H9 (cell line): ENCODE results near the gene RUBCN. TPM values are rescaled to one million over a fixed set of nuclear protein-coding genes. Genes with fewer than 3 reads are reported as not detected.

Experiments
- DNase-seq: peaks from one replicate; pipeline ENCODE4 v3.0.0-alpha.2; 2017
- H2AFZ ChIP-seq: one replicate; pipeline ENCODE4 v1.6.1; 2013; ENCODE audit warnings: mild to moderate bottlenecking, low read length, control low read depth, moderate library complexity
- H2AK5ac ChIP-seq: 2 replicates; pipeline ENCODE4 v1.6.1; 2013; ENCODE audit warnings: low read length, control low read depth, mixed read lengths; ENCODE audit not compliant: insufficient read length
- H2BK120ac ChIP-seq: one replicate; pipeline ENCODE4 v1.6.1; 2013; ENCODE audit warnings: low read depth, mild to moderate bottlenecking, low read length, control low read depth, inconsistent platforms; ENCODE audit not compliant: poor library complexity, severe bottlenecking
- H2BK12ac ChIP-seq: 2 replicates; pipeline ENCODE4 v1.6.1; 2013; ENCODE audit warnings: low read length, control low read depth, mixed read lengths, low read depth; ENCODE audit not compliant: insufficient read length
- H2BK15ac ChIP-seq: 2 replicates; pipeline ENCODE4 v1.6.1; 2013; ENCODE audit warnings: low read depth, low read length, control low read depth
- H2BK20ac ChIP-seq: one replicate; pipeline ENCODE4 v1.6.1; 2013; ENCODE audit warnings: low read depth, mild to moderate bottlenecking, low read length, control low read depth, inconsistent platforms; ENCODE audit not compliant: poor library complexity, severe bottlenecking
- H2BK5ac ChIP-seq: 2 replicates; pipeline ENCODE4 v1.6.1; 2013; ENCODE audit warnings: low read length, control low read depth, mixed read lengths; ENCODE audit not compliant: insufficient read length
- H3K14ac ChIP-seq: 2 replicates; pipeline ENCODE4 v1.6.1; 2013; ENCODE audit warnings: low read length, control low read depth; ENCODE audit not compliant: insufficient read depth
- H3K18ac ChIP-seq: 2 replicates; pipeline ENCODE4 v1.6.1; 2013; ENCODE audit warnings: low read depth, mild to moderate bottlenecking, mixed read lengths, low read length, control low read depth; ENCODE audit not compliant: insufficient read length
- H3K23ac ChIP-seq: 2 replicates; pipeline ENCODE4 v1.6.1; 2013; ENCODE audit warnings: low read length, control low read depth, mixed read lengths, low read depth; ENCODE audit not compliant: insufficient read length
- H3K23me2 ChIP-seq: 2 replicates; pipeline ENCODE4 v1.6.1; 2013; ENCODE audit warnings: low read depth, mild to moderate bottlenecking, mixed read lengths, low read length, control low read depth; ENCODE audit not compliant: insufficient read length, poor library complexity, severe bottlenecking
- H3K27ac ChIP-seq: 2 replicates; pipeline ENCODE4 v1.5.1; 2013; ENCODE audit warnings: low read length, control low read depth, mixed read lengths, low read depth; ENCODE audit not compliant: insufficient read length
- H3K27me3 ChIP-seq: 2 replicates; pipeline ENCODE4 v1.6.1; 2013; ENCODE audit warnings: low read length, control low read depth, inconsistent platforms; ENCODE audit not compliant: insufficient read depth
- H3K4ac ChIP-seq: 2 replicates; pipeline ENCODE4 v1.6.1; 2013; ENCODE audit warnings: low read depth, mild to moderate bottlenecking, control low read depth, inconsistent platforms, low read length, moderate library complexity
- H3K4me1 ChIP-seq: 2 replicates; pipeline ENCODE4 v1.6.1; 2013; ENCODE audit warnings: low read length, control low read depth, inconsistent platforms; ENCODE audit not compliant: insufficient read depth
- H3K4me2 ChIP-seq: 2 replicates; pipeline ENCODE4 v1.6.1; 2013; ENCODE audit warnings: low read length, control low read depth, mixed read lengths; ENCODE audit not compliant: insufficient read length, insufficient read depth
- H3K56ac ChIP-seq: 2 replicates; pipeline ENCODE4 v1.6.1; 2013; ENCODE audit warnings: low read depth, mild to moderate bottlenecking, mixed read lengths, low read length, control low read depth; ENCODE audit not compliant: insufficient read length
- H3K79me1 ChIP-seq: 2 replicates; pipeline ENCODE4 v1.6.1; 2013; ENCODE audit warnings: low read depth, mild to moderate bottlenecking, moderate library complexity, low read length, control low read depth, inconsistent platforms; ENCODE audit not compliant: insufficient read depth, poor library complexity, severe bottlenecking
- H3K79me2 ChIP-seq: 2 replicates; pipeline ENCODE4 v1.6.1; 2013; ENCODE audit warnings: low read length, control low read depth, inconsistent platforms; ENCODE audit not compliant: insufficient read depth
- H3K9ac ChIP-seq: 2 replicates; pipeline ENCODE4 v1.6.1; 2013; ENCODE audit warnings: low read length, control low read depth, mixed read lengths; ENCODE audit not compliant: insufficient read length; ENCODE audit errors: extremely low read depth
- H3K9me3 ChIP-seq: one replicate; pipeline ENCODE4 v1.6.1; 2013; ENCODE audit warnings: low read depth, low read length, inconsistent platforms; ENCODE audit not compliant: control insufficient read depth
- H3T11ph ChIP-seq: one replicate; pipeline ENCODE4 v1.6.1; 2013; ENCODE audit warnings: mild to moderate bottlenecking, low read length, control low read depth, inconsistent platforms
- H4K20me1 ChIP-seq: one replicate; pipeline ENCODE4 v1.6.1; 2013; ENCODE audit not compliant: control insufficient read depth, insufficient read length, insufficient read depth
- H4K5ac ChIP-seq: 2 replicates; pipeline ENCODE4 v1.6.1; 2013; ENCODE audit warnings: low read depth, mild to moderate bottlenecking, mixed read lengths, low read length, control low read depth; ENCODE audit not compliant: insufficient read length
- H4K8ac ChIP-seq: replicated peaks from 2 replicates; pipeline ENCODE4 v1.6.1; 2013; ENCODE audit warnings: low read length, control low read depth, mixed read lengths, low read depth; ENCODE audit not compliant: insufficient read length
- H4K91ac ChIP-seq: 2 replicates; pipeline ENCODE4 v1.6.1; 2013; ENCODE audit warnings: low read depth, mild to moderate bottlenecking, moderate library complexity, mixed read lengths, low read length, control low read depth; ENCODE audit not compliant: insufficient read length
- H3K27ac Mint-ChIP-seq, 3 experiments: 2 replicates in 2 of 3; 3 replicates in 1 of 3; pipeline ENCODE4 v1.8.0; 2020 to 2021; ENCODE audit warnings: mixed read lengths in 3 of 3, mild to moderate bottlenecking in 1 of 3, moderate library complexity in 1 of 3
- H3K27me3 Mint-ChIP-seq: 2 replicates; pipeline ENCODE4 v1.8.0; 2021; ENCODE audit warnings: low read depth, mild to moderate bottlenecking, moderate library complexity, mixed read lengths
- H3K36me3 Mint-ChIP-seq, 3 experiments: 2 replicates in 2 of 3; 3 replicates in 1 of 3; pipeline ENCODE4 v1.8.0; 2020 to 2021; ENCODE audit warnings: low read depth in 3 of 3, mixed read lengths in 3 of 3; ENCODE audit not compliant: insufficient read depth in 1 of 3
- H3K4me1 Mint-ChIP-seq, 2 experiments: 2 replicates each; pipeline ENCODE4 v1.8.0; 2020; ENCODE audit warnings: mixed read lengths in 2 of 2
- H3K4me3 Mint-ChIP-seq, 2 experiments: 2 replicates in 1 of 2; 3 replicates in 1 of 2; pipeline ENCODE4 v1.8.0; 2020 to 2021; ENCODE audit warnings: mild to moderate bottlenecking in 2 of 2, mixed read lengths in 2 of 2, moderate library complexity in 1 of 2
- H3K9me3 Mint-ChIP-seq, 2 experiments: 2 replicates in 1 of 2; 3 replicates in 1 of 2; pipeline ENCODE4 v1.8.0; 2020; ENCODE audit warnings: mild to moderate bottlenecking in 2 of 2, mixed read lengths in 2 of 2, moderate library complexity in 1 of 2
- WGBS: extraction: QIAGEN DNeasy Blood & Tissue Kit; methylation state at CpG from one replicate; pipeline ENCODE4 v1.1.7; 2013; ENCODE audit warnings: missing lambda C conversion rate, low lambda C conversion rate, mixed read lengths; ENCODE audit not compliant: insufficient read length; ENCODE audit errors: extremely low coverage; 5-methylcytosine and 5-hydroxymethylcytosine counted together
- total RNA-seq: library from RNA; stranded (reverse); gene quantifications from 2 replicates; pipeline ENCODE4 v1.2.1, GENCODE V29; 2021
- TF ChIP-seq, protein P1 (sequence below): fragments of 200-600 bp; sonication (generic); conservative IDR thresholded peaks from 3 replicates; pipeline ENCODE4 v1.8.0; 2021; ENCODE audit warnings: antibody characterized with exemption, mild to moderate bottlenecking

RUBCN gene
- total RNA-seq, 1 experiment from 2014 or later = 17.7 TPM

- Histone ChIP-seq H3K18ac (no peak overlapping the region), H3K56ac (no peak overlapping the region), H4K8ac (no peak overlapping the region), H3K23ac (no peak overlapping the region), H3K9me3 (no peaks in the 10 kb centered on the region), H2BK5ac (no peak overlapping the region), H3K4me1 (no peaks in the 10 kb centered on the region; the same call in 1 of the 2 replicates), H4K20me1 (no peaks in the 10 kb centered on the region), H2BK15ac (no peak overlapping the region), H2BK120ac (no peak overlapping the region), H3K27me3 (no peaks in the 10 kb centered on the region), H2BK20ac (no peak overlapping the region), H4K91ac (no peak overlapping the region), H3K9ac (no peak overlapping the region), H3K14ac (no peak overlapping the region), H2AFZ (no peak overlapping the region), H3K79me2 (peaks cover 2% of the 10 kb centered on the region; the same call in 1 of the 2 replicates), H3K4me2 (no peak overlapping the region), H3K79me1 (no peaks in the 10 kb centered on the region), H3K23me2 (no peaks in the 10 kb centered on the region), H2AK5ac (no peak overlapping the region), H3K4ac (no peak overlapping the region), H3K27ac (no peak overlapping the region), H2BK12ac (no peak overlapping the region), H3T11ph (no peak overlapping the region), H4K5ac (no peak overlapping the region)
- Mint-ChIP-seq H3K27ac (no peak overlapping the region), H3K4me3 (no peak overlapping the region; a peak in 1 of 5 replicates), H3K4me1 (peaks cover 3 to 4% of the 10 kb centered on the region in 2 experiments), H3K27me3 (no peaks in the 10 kb centered on the region), H3K36me3 (peaks cover 16 to 28% (median 25%) of the 10 kb centered on the region in 3 experiments), H3K9me3 (peaks cover 9 to 16% of the 10 kb centered on the region in 2 experiments)
- TF ChIP-seq, protein P1, sequence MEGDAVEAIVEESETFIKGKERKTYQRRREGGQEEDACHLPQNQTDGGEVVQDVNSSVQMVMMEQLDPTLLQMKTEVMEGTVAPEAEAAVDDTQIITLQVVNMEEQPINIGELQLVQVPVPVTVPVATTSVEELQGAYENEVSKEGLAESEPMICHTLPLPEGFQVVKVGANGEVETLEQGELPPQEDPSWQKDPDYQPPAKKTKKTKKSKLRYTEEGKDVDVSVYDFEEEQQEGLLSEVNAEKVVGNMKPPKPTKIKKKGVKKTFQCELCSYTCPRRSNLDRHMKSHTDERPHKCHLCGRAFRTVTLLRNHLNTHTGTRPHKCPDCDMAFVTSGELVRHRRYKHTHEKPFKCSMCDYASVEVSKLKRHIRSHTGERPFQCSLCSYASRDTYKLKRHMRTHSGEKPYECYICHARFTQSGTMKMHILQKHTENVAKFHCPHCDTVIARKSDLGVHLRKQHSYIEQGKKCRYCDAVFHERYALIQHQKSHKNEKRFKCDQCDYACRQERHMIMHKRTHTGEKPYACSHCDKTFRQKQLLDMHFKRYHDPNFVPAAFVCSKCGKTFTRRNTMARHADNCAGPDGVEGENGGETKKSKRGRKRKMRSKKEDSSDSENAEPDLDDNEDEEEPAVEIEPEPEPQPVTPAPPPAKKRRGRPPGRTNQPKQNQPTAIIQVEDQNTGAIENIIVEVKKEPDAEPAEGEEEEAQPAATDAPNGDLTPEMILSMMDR = no peak
- DNase-seq = no peak
- no CpG with 5 or more reads among the region's 10 CpGs for WGBS
Observed at GRCh38 chr3:197720694-197721093, 16.0 kb downstream of the RUBCN start.
